Stimulated activated effector memory CD8-positive, alpha-beta T cell treated with anti-CD3 and anti-CD28 coated beads, Interleukin-12 subunit alpha, Interleukin-12 subunit beta, amount 100 ng/mL, for 72 hours (primary cell): ENCODE data around the gene ATP7A.
"Not testable (repeated sequence)": the region's sequence is repeated elsewhere in the genome, so short reads cannot be mapped to it uniquely, and the experiment has no call there.

Experiments
- ATAC-seq: fragments of 150-1000 bp; cut with Tn5 transposase; 2 replicates; pipeline ENCODE4 v1.10.0; 2021
- DNase-seq, 2 donors: peaks; one replicate each; pipeline ENCODE4 v3.0.0; 2021 to 2022; ENCODE audit warnings: low spot score in 2 of 2
- H3K27ac Mint-ChIP-seq: one replicate; pipeline ENCODE4 v1.8.0; 2022; ENCODE audit warnings: mild to moderate bottlenecking, mixed read lengths
- H3K36me3 Mint-ChIP-seq: one replicate; pipeline ENCODE4 v1.8.0; 2022; ENCODE audit warnings: mild to moderate bottlenecking, mixed read lengths
- H3K4me1 Mint-ChIP-seq: one replicate; pipeline ENCODE4 v1.8.0; 2022; ENCODE audit warnings: mixed read lengths
- H3K4me3 Mint-ChIP-seq: one replicate; pipeline ENCODE4 v1.8.0; 2022; ENCODE audit warnings: mild to moderate bottlenecking, mixed read lengths
- H3K9me3 Mint-ChIP-seq: one replicate; pipeline ENCODE4 v1.8.0; 2022; ENCODE audit warnings: mixed read lengths

The ATP7A gene

DNA sequence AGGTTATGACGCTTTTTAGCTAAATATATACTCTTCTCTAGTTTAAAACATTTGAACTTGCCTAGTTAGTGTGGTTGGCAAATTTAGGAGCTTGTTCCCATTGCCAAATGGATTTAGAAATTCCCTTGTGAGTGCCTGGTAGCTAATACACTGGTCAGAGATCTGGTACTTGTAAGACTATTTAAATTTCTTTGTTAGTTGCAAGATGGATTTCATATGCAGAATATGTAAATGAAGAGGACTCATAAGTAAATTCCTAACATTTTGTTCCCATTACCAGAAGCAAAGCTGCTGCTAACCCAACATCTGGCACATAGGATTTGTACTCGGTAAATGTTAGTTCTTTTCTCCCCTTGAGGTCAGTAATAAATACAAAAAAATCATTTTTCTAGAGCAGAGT, 137.6 kb downstream of the ATP7A start:
- no peak overlapping the region for H3K27ac Mint-ChIP-seq
- no peaks in the 10 kb centered on the region for H3K9me3 Mint-ChIP-seq

DNA sequence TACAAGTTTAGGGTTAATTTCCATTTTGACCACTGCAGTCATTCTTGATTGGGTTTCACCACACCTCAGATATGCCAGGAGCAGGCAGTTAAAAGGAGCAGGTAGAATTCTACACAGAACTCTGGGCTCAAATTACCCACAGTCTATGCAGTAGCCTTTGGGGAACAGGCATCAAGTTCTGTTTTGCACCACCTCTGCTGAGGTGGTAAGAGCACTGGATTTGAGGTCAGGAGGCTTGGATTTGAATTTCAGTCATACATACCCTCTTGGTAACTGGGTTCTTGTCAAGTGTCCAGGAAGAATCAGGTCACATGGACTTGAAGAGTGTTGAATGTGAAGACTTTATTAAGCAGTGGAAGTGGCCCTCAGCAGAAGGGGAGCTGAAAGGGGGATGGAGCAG, 153.2 kb downstream of the ATP7A start:
- H3K4me1 Mint-ChIP-seq: peaks cover 12% of the 10 kb centered on the region
- ATAC-seq (no peak), DNase-seq (no peak)
- no peak overlapping the region for H3K27ac Mint-ChIP-seq
- H3K4me3 Mint-ChIP-seq: no peak overlapping the region
- H3K9me3 Mint-ChIP-seq: no peaks in the 10 kb centered on the region
- peaks cover 8% of the 10 kb centered on the region for H3K36me3 Mint-ChIP-seq

More for the DNA sequence above, 137.6 kb downstream of the ATP7A start:
- H3K4me1 Mint-ChIP-seq: no peaks in the 10 kb centered on the region
- ATAC-seq: no peak
- no peak for DNase-seq
- H3K4me3 Mint-ChIP-seq: no peak overlapping the region
- H3K36me3 Mint-ChIP-seq: peaks cover 19% of the 10 kb centered on the region

DNA sequence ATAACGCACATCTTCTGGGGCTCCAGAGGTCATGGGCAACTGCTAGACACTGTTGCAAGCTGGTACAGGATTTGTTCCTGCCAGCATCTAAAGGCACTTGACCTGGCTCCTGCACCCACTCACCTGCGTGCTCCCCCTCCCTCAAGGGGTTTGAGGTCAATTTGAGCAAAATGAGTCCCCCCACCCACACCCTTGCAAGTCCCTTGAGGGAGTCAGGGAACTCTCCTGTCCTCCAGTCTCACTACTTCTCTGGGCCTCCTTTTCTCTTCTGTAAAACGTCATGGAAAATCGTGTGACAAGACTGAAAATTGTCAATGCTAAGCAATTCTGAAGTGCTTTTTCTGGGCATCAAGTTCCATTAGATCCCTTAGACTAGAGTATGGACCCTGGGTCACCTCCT, 153.7 kb downstream of the ATP7A start:
- Mint-ChIP-seq H3K36me3 (peaks cover 8% of the 10 kb centered on the region), H3K4me1 (peaks cover 12% of the 10 kb centered on the region), H3K4me3 (no peak overlapping the region), H3K27ac (no peak overlapping the region), H3K9me3 (no peaks in the 10 kb centered on the region)
- DNase-seq (no peak), ATAC-seq (no peak)

DNA sequence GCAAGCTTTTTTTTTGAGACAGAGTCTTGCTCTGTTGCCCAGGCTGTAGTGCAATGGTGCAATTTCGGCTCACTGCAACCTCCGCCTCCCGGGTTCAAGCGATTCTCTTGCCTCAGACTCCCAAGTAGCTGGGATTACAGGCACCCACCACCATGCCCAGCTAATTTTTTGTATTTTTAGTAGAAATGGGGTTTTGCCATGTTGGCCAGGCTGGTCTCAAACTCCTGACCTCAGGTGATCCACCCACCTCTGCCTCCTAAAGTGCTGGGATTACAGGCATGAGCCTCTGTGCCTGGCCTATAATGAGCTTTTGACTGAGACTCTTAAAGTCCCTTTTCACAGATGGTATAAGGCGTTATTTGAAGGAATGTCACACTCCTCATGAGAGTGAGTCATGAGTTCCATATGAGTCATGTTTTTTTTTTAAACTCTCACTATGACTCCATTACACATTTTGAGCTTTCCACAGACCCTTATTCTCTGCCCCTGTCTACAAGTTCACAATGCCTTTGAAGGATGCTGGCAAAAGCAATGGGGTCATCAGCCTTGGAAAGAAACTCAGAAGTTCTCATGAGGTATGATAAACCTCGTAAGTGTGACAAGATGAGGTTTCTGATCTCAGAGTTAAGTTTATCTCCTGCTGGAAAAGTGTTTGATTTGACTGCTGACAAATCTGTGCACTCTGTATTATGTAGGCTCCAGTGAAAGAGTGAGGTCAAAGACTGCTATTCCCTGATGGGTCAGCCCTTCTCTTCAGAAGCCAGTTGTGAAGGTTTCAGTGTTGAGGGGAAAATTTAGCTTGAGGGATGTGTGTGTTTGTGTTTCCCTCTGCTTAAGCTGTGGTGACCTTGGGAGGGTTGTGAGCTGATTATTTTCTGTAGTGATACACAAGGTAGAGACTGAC, 154.5 kb downstream of the ATP7A start:
- Mint-ChIP-seq H3K4me1 (peaks cover 12% of the 10 kb centered on the region), H3K27ac (peak overlapping the region; percentile 87), H3K4me3 (peak overlapping the region; percentile 31)
- not testable (repeated sequence) for H3K36me3 Mint-ChIP-seq, H3K9me3 Mint-ChIP-seq
- ATAC-seq (peak; percentile 95), DNase-seq (peak in 1 of 2 donors; percentile 50)

DNA sequence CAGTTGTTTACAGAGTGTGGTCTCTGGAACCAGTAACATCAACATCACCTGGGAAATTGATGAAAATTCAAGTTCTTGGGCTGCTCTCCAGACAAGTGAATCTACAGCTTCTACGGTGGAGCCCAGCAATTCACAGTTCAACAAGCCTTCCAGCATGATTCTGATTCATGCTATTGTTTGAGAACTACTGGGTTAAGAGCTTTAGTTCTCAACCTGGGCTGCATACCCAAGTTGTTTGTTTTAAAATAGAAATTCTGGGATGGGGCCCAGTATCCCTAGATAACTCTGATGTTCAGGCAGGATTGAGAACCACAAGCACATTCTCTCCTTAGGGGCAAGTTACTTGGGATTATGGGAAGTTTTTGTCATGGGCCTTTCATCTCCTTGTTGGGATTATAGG, 155.6 kb downstream of the ATP7A start:
- Mint-ChIP-seq H3K27ac (peak overlapping the region; percentile 87), H3K4me3 (no peak overlapping the region), H3K9me3 (no peaks in the 10 kb centered on the region), H3K36me3 (peaks cover 8% of the 10 kb centered on the region), H3K4me1 (peaks cover 12% of the 10 kb centered on the region)
- ATAC-seq (no peak), DNase-seq (no peak)

DNA sequence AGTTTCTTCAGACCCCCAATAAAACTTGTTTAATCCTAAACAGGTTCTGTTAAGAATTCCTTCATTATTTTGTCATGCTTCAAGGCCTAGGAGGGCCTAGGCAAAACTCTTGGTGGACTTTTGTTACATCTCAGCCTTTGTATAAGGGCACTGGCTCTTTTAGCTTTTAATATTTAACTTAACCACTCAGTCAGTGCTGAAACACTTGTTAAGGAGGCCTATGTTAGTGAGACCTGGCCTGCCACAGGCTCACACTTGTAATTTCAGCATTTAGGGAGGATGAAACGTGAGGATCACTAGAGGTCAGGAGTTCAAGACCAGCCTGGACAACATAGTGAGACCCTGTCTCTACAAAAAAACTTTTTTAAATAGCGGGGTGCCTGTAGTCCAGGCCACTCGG, 160.8 kb downstream of the ATP7A start:
- ATAC-seq: no peak
- Mint-ChIP-seq H3K4me3 (no peak overlapping the region), H3K9me3 (peaks cover 4% of the 10 kb centered on the region), H3K4me1 (peaks cover 7% of the 10 kb centered on the region), H3K27ac (no peak overlapping the region), H3K36me3 (no peaks in the 10 kb centered on the region)
- no peak for DNase-seq

DNA sequence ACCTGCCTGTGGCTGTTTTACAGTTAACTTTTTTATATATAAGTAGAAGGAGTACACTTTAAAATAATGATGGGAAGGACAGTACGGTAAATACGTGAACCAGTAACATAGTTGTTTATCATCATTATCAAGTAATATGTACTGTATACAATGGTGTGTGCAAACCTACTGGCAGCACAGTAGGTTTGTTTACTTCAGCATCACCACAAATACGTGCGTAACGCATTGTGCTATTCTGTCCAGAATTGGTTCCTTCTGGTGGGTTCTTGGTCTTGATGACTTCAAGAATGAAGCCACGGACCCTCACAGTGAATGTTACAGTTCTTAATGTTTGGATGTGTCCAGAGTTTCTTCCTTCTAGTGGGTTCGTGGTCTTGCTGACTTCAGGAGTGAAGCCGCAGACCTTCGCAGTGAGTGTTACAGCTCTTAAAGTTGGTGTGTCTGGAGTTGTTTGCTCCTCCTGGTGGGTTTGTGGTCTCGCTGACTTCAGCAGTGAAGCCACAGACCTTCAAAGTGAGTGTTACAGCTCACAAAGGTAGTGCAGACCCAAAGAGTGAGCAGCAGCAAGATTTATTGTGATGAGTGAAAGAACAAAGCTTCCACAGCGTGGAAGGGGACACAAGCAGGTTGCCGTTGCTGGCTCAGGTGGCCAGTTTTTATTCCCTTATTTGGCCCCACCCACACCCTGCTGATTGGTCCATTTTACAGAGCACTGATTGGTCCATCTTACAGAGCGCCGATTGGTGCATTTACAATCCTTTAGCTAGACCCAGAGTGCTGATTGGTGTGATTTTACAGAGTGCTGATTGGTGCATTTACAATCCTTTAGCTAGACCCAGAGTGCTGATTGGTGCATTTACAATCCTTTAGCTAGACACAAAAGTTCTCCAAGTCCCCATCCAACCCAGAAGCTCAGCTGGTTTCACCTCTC, 162.9 kb downstream of the ATP7A start:
- H3K27ac Mint-ChIP-seq, H3K4me1 Mint-ChIP-seq, H3K36me3 Mint-ChIP-seq, H3K9me3 Mint-ChIP-seq: not testable (repeated sequence)
- peak in 1 of 2 donors; percentile 54 for DNase-seq
- peak overlapping the region; percentile 27 for H3K4me3 Mint-ChIP-seq
- ATAC-seq: peak; percentile 75

DNA sequence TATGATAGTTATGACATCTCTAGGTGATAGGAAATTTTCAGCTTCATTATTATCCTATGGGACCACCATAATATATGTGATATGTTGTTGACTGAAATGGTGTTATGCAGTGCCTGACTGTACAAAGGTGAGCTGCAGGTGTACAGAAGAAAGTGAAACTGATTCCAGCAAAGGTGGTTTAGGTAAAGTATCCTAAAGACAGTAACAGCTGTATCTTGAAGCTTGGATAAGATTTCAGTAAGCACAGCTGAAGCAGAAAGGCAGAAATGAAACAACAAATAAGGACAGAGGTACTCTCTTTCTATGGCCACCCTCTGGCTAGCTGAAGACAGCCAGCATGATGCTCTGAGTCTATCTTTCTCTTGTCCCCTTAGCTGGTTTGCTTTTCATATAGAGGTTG, 163.6 kb downstream of the ATP7A start:
- peaks cover 7% of the 10 kb centered on the region for H3K4me1 Mint-ChIP-seq
- no peak for ATAC-seq
- no peaks in the 10 kb centered on the region for H3K36me3 Mint-ChIP-seq
- DNase-seq: no peak
- peaks cover 4% of the 10 kb centered on the region for H3K9me3 Mint-ChIP-seq
- no peak overlapping the region for H3K4me3 Mint-ChIP-seq
- no peak overlapping the region for H3K27ac Mint-ChIP-seq

DNA sequence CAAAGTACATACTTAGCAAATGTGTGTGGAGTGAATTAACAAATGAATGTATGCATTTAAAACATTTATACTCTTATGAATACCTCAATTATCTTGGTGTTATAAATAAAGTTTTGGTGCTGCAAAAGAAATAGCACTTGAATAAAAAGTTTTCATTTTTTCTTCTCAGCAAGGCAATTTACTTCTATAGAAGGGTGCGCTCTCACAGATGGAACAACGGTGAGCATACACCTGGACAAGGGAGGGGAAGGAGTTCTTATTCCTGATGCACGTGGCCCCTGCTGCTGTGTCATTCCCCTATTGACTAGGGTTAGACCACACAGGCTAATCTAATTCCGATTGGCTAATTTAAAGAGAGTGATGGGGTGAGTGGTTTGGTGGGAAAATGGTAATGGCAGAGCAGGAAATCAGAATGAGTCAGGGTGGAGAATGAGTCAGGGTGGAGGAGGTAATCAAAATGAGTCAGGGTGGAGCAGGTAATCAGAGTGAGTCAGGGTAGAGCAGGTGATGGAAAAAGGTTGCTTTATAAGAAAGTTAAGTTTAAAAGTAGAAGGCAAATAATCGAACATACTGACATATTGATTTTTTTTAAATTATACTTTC, 165.4 kb downstream of the ATP7A start:
- DNase-seq (peak; percentile 3 to 51), ATAC-seq (peak; percentile 75)
- H3K36me3 Mint-ChIP-seq: no peaks in the 10 kb centered on the region
- H3K27ac Mint-ChIP-seq: no peak overlapping the region
- peaks cover 7% of the 10 kb centered on the region for H3K4me1 Mint-ChIP-seq
- H3K4me3 Mint-ChIP-seq: no peak overlapping the region
- peaks cover 4% of the 10 kb centered on the region for H3K9me3 Mint-ChIP-seq

DNA sequence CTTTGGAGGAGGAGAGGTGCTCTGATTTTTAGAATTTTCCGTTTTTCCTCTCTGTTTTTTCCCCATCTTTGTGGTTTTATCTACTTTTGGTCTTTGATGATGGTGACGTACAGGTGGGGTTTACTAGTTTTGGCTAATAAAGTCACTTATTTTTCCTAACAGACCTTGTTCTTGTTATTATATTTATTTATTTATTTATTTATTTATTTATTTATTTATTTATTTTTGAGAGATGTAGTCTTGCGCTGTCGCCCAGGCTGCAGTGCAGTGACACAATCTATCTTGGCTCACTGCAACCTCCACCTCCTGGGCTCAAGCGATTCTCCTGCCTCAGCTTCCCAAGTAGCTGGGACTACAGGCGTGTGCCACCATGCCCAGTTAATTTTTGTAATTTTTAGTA, 170.9 kb downstream of the ATP7A start:
- H3K4me3 Mint-ChIP-seq, H3K9me3 Mint-ChIP-seq, ATAC-seq, H3K4me1 Mint-ChIP-seq, H3K36me3 Mint-ChIP-seq, H3K27ac Mint-ChIP-seq, DNase-seq: not testable (repeated sequence)

DNA sequence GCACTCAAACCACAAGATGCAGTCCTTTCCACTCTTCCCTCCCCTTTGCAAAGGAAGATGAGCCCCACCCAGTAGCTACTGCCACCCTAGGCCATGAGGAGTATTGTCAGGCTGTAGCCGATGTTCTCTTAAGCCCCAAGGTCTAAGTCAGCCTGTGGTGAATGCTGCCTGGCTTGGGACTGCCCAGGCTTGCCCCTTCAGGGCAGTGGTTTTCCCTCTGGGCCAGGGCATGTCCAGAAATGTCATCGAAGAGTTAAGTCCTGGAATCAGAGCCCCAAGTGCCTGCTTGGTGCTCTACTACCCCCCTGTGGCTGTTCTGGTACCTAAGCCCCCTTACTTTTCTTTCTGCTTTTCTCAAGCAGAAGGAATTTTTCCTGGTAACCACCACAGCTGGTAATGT, 181.8 kb downstream of the ATP7A start:
- Mint-ChIP-seq H3K4me3 (no peak overlapping the region), H3K27ac (no peak overlapping the region), H3K36me3 (no peaks in the 10 kb centered on the region), H3K4me1 (no peaks in the 10 kb centered on the region), H3K9me3 (no peaks in the 10 kb centered on the region)
- DNase-seq (no peak), ATAC-seq (peak; percentile 63)

DNA sequence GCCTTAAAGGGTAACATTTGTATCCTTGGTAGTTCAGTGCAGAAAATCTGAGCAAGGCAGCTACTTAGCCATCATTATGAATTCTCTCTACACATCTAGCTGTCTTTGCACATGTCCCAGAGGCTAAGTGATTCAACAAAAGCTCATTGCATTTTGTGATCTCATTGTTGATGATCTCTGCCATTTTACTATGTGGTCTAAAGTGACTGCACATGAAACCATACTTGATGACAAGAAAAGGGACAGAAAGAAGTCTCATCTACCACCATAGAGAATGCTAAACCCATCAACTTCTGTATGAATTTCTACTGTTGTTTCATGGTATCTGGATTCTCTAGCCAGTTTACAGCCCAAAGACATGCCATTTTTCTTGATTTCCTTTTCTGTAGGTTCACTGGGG, 187.6 kb downstream of the ATP7A start:
- Mint-ChIP-seq H3K4me1 (peaks cover 20% of the 10 kb centered on the region), H3K4me3 (no peak overlapping the region), H3K36me3 (no peaks in the 10 kb centered on the region), H3K9me3 (no peaks in the 10 kb centered on the region), H3K27ac (no peak overlapping the region)
- ATAC-seq (peak; percentile 95), DNase-seq (no peak)
